LNCAP (cell line): ENCODE results near the gene ANKRD30A.

Experiments used
- TF ChIP-seq, protein P1 (sequence below): fragments of 450-650 bp; IDR thresholded peaks from 2 replicates; pipeline ENCODE4 v1.5.1; 2017; ENCODE audit warnings: mild to moderate bottlenecking

Gene ANKRD30A

DNA sequence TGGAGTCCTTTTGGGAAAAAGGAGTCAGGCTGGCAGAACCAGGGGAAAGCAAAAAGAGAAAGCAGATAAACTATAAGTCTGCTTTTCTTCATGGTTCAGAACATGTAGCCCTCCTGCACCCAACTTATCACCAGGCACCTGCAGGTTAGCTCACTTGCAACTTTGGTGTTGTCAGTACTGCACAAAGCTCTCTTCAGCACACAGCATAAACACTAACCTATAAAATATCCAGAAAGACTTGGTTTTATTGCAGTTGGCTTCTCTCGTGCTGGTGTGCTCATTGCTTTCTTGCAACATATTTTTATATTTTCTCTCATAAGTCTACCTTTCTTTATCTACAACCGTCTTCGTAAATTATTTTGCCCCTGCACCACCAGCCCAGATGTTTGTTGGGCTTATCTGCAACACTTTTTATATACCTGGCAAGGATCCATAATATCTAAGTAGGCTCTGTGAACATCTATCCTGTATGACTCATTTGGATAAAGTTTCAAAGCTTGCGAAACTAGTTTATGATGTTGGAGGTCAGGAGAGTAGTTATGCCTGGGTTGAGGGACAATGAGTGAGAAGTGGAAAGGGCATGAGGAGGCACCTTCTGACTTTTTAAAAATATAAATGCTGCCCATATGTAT is 164.6 kb downstream of the ANKRD30A start:
- TF ChIP-seq, protein P1, sequence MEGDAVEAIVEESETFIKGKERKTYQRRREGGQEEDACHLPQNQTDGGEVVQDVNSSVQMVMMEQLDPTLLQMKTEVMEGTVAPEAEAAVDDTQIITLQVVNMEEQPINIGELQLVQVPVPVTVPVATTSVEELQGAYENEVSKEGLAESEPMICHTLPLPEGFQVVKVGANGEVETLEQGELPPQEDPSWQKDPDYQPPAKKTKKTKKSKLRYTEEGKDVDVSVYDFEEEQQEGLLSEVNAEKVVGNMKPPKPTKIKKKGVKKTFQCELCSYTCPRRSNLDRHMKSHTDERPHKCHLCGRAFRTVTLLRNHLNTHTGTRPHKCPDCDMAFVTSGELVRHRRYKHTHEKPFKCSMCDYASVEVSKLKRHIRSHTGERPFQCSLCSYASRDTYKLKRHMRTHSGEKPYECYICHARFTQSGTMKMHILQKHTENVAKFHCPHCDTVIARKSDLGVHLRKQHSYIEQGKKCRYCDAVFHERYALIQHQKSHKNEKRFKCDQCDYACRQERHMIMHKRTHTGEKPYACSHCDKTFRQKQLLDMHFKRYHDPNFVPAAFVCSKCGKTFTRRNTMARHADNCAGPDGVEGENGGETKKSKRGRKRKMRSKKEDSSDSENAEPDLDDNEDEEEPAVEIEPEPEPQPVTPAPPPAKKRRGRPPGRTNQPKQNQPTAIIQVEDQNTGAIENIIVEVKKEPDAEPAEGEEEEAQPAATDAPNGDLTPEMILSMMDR = no peak

DNA sequence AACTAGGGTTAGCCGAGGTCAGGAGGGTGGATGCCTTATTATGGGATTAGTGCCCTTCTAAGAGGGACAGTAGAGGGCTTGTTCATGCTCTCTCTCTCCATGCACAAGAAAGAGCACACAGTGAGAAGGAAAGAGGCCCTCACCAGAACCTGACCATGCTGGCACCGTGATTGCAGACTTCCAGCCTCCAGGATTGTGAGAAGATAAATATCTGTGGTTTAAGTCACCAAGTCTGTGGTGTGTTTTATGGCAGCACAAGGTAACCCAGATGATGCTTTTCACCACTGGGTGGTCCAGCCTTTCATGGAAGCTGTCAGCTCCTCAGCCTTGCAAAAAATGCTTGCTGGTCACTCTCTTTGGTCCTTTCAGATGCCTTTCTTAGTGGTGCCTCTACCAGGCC is 175.9 kb downstream of the ANKRD30A start:
- TF ChIP-seq, protein P1 = no peak

DNA sequence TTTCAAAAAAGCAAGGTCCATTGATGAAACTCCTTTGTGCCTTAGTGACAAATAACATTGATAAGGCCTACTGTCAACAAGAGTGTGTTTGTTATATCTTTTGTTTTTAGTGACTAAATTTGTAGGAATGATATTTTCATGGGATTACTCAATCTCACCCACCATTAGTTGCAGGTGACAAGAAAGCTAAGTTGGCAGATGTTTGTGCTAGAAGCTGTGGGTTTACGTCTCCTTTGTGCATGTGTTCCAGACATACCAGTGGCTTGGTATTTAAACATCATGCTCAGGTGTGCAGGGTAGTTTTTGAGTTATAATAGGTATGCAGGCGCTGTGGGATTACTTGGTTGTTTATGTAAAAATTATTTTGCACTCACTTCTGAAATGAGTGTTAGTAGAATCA is 178.6 kb downstream of the ANKRD30A start:
- TF ChIP-seq, protein P1 = no peak

DNA sequence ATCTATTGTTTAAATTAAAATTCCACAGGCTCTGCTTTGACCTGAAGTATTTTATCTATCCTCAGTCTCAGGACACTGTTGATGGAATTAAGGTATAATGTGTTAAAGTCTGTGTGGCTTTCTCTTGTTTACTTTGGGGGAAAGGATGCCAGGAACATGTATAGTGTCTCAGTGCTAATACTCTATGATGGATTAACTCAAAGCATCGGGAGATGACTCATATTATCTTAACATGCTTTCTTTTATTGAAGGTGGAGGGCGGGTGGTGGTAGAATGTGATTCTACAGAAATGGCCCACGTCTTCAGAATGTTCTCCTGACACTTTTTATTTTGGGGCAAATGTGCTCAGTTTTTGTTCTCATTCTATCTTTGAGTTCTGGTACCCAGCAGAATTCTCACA is 189.0 kb downstream of the ANKRD30A start:
- TF ChIP-seq, protein P1 = no peak

DNA sequence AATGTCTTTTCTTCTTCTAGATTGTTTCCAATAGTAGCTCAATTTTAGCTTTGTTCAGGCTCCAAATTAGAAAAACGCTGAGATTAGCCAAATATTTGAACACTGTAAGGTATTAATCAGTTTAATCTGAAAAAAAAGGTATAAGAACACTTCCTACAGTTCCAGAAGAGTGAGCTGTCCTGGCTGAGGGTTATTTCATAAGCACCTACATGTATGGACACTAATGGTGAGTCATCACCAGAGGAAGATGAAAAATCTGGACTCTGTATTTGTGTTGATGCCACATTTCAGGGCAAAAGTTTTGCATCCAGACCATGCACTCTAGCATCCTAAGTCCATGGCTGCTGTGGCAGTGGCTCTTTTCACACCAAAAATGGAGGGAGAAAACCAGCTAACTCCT is 189.5 kb downstream of the ANKRD30A start:
- TF ChIP-seq, protein P1 = no peak

DNA sequence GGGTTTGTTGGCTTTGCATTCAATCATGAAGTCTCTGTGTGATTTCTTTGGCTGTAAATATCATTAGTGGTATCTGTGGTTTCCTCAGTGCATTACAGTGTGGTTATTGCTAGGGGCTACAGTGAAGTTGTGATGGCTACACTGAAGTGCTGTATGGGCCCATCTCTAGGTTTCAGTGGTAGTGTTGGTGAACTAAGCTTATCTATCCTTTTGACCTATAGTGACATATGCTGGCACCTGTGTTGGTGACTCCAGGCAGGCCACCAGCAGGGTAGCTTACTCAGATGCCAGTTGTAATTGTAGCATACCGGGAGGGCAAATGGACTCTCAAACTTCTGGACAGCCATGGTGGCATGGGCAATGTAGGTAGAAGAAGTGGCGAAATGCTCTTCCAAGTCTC is 219.0 kb downstream of the ANKRD30A start:
- TF ChIP-seq, protein P1 = no peak

DNA sequence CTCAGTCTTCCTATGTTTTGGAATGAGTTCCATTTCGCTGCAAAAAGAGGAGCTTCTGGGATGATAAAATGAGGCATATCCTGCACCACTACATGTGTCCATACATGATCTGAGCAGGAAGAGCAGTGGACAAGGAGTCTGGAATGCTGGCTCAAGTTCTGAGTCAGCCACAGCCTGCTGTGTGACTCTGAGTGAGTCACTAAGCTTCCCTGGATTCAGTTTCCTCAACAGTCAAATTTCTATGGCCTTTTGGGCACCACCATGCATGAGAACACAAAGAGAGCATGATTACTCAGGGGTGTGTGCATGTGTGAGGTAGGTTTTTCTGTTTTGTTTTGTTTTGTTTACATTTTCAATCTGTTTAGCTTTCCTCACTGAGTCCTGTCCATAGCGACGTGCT is 254.6 kb downstream of the ANKRD30A start:
- TF ChIP-seq, protein P1 = no peak

DNA sequence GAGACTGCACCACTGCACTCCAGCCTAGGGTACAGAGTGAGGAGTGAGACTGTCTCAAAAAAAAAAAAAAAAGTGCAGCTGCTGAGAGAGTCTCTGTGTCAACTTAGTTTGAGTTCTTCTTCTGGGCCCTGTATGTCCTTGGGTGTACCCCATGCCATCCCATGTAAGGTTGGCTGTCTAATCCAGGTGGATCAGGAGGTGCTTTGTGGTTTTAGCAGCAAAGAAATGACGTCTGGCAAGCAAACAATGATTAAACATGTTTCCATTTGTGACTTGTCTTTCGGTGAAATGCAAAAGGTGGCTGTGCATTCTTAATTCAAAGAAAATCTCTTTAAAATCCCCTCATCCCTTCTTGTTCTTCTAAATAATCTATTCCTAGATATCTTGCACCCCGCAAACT is 255.9 kb downstream of the ANKRD30A start:
- TF ChIP-seq, protein P1 = no peak
